ENCODE results near the gene FOXA3.

Gene FOXA3

GRCh38 chr19:45814851-45815480 is 49.2 kb upstream of the FOXA3 start, which contains the start of gene RSPH6A:
RSPH6A (minus strand) TSS chr19:45815308; CDS start chr19:45815176, 132 bp downstream.
- H3K4me3 ChIP-seq (ENCODE audit: low read depth, low read length) = no peak within 1 kb of the TSS
- no peaks in the 10 kb centered on the region for H3K9me3 ChIP-seq (ENCODE audit: control insufficient read depth, insufficient read depth, low read depth, low read length)
- H3K4me1 ChIP-seq (ENCODE audit: control insufficient read depth, insufficient read depth, low read length) = peaks cover 4% of the 10 kb centered on the region; the same call in 1 of the 2 replicates
- TF ChIP-seq ZNF639 (tag by site-specific recombination; IDR thresholded peaks at IDR 0.05) = no peak
- TF ChIP-seq SCRT2 (tag by site-specific recombination; IDR thresholded peaks at IDR 0.05) = peak; percentile 60; the same call in 1 of the 2 replicates
- ChIA-PET CTCF (interaction anchor here (1.2 to 1.9 kb wide), 2 partner anchors 10 to 16 kb away, joined by 4 to 11 read pairs; no protein-coding TSS in a partner anchor), POLR2A (interaction anchor here (0.8 to 1.0 kb wide), 4 partner anchors 22 to 48 kb away, joined by 3 to 8 read pairs (median 4); partner anchors contain the start of gene SIX5)
- no peak within 1 kb of the TSS for H3K27ac ChIP-seq (ENCODE audit: extremely low read depth, low read depth, low read length)
- peaks cover 0 to 18% of the 10 kb centered on the region in 2 experiments; a peak in 2 of 3 replicates for H3K36me3 ChIP-seq (ENCODE audit: control insufficient read depth in 2 of 2, insufficient read depth in 1 of 2, low read length in 2 of 2)

- Histone ChIP-seq H3K27ac (ENCODE audit: extremely low read depth, low read depth, low read length) (no peak overlapping the region), H3K36me3 (ENCODE audit: control insufficient read depth in 2 of 2, insufficient read depth in 1 of 2, low read length in 2 of 2) (peaks cover 0 to 24% of the 10 kb centered on the region in 2 experiments; a peak in 2 of 3 replicates), H3K4me1 (ENCODE audit: control insufficient read depth, insufficient read depth, low read length) (peaks cover 4% of the 10 kb centered on the region; the same call in 1 of the 2 replicates), H3K9me3 (ENCODE audit: control insufficient read depth, insufficient read depth, low read depth, low read length) (no peaks in the 10 kb centered on the region), H3K4me3 (ENCODE audit: low read depth, low read length) (no peak overlapping the region)
- no peak for TF ChIP-seq ZNF792 (tag by site-specific recombination; IDR thresholded peaks at IDR 0.05)
- no peak for TF ChIP-seq HOXC10 (CRISPR knock-in tag; IDR thresholded peaks at IDR 0.05)
- TF ChIP-seq ZSCAN23 (tag by site-specific recombination; IDR thresholded peaks at IDR 0.05) = no peak
- TF ChIP-seq REPIN1 (tag by site-specific recombination; IDR thresholded peaks at IDR 0.05; ENCODE audit: low read depth) = no peak
- no peak for TF ChIP-seq ZNF248 (tag by site-specific recombination; IDR thresholded peaks at IDR 0.05)
- TF ChIP-seq GLIS2 (tag by site-specific recombination; IDR thresholded peaks at IDR 0.05) = no peak
- TF ChIP-seq ZNF530 (tag by site-specific recombination; IDR thresholded peaks at IDR 0.05; ENCODE audit: low read depth) = no peak
- TF ChIP-seq ZSCAN16 (tag by site-specific recombination; IDR thresholded peaks at IDR 0.05) = no peak
- no peak for TF ChIP-seq ZNF23 (tag by site-specific recombination; IDR thresholded peaks at IDR 0.05; ENCODE audit: borderline replicate concordance)
- no peak for TF ChIP-seq ZNF521 (tag by site-specific recombination; IDR thresholded peaks at IDR 0.05)
- TF ChIP-seq KLF8 (tag by site-specific recombination; IDR thresholded peaks at IDR 0.05) = no peak
- no peak for TF ChIP-seq ZNF398 (tag by site-specific recombination; IDR thresholded peaks at IDR 0.05)
- no peak for TF ChIP-seq ZNF600 (tag by site-specific recombination; IDR thresholded peaks at IDR 0.05)
- ChIA-PET CTCF (interaction anchor here (0.6 to 3.4 kb wide), 11 partner anchors 11 to 442 kb away, joined by 3 to 80 read pairs (median 12); partner anchors contain the start of genes FOXA3, MYPOP and SYMPK), POLR2A (interaction anchor here (1.0 kb wide), 1 partner anchor 48 kb away, joined by 8 read pairs; no protein-coding TSS in a partner anchor)
Measured at GRCh38 chr19:45815481-45816216, 48.5 kb upstream of the FOXA3 start.

Data from HEK293 (cell line).